ENCODE results near the gene SLC12A5.

The SLC12A5 gene

GRCh38 chr20:46073024-46073423 is 44.0 kb downstream of the SLC12A5 start:
- H3K4me1 ChIP-seq (ENCODE audit: control insufficient read depth in 1 of 2, insufficient read depth in 1 of 2, low read depth in 1 of 2, low read length in 1 of 2): no peaks in the 10 kb centered on the region
- no peaks in the 10 kb centered on the region for H3K27me3 ChIP-seq
- no peak overlapping the region for H3K4me3 ChIP-seq (ENCODE audit: low read depth in 1 of 2, low read length in 1 of 2)
- no peak for TF ChIP-seq CTCF (IDR thresholded peaks at IDR 0.05)
- H3K36me3 ChIP-seq: peaks cover 54% of the 10 kb centered on the region
- no peak overlapping the region for H3K27ac ChIP-seq
- H3K9me3 ChIP-seq: no peaks in the 10 kb centered on the region

GRCh38 chr20:46073443-46073842 is 44.4 kb downstream of the SLC12A5 start:
- Histone ChIP-seq H3K27me3 (no peaks in the 10 kb centered on the region), H3K36me3 (peaks cover 54% of the 10 kb centered on the region), H3K9me3 (no peaks in the 10 kb centered on the region), H3K4me1 (ENCODE audit: control insufficient read depth in 1 of 2, insufficient read depth in 1 of 2, low read depth in 1 of 2, low read length in 1 of 2) (no peaks in the 10 kb centered on the region), H3K27ac (no peak overlapping the region), H3K4me3 (ENCODE audit: low read depth in 1 of 2, low read length in 1 of 2) (no peak overlapping the region)
- TF ChIP-seq CTCF (IDR thresholded peaks at IDR 0.05): no peak

- H3K36me3 ChIP-seq: peaks cover 54% of the 10 kb centered on the region
- H3K27me3 ChIP-seq: no peaks in the 10 kb centered on the region
- no peak for TF ChIP-seq CTCF (IDR thresholded peaks at IDR 0.05)
- H3K4me1 ChIP-seq (ENCODE audit: control insufficient read depth in 1 of 2, insufficient read depth in 1 of 2, low read depth in 1 of 2, low read length in 1 of 2): no peaks in the 10 kb centered on the region
- no peak overlapping the region for H3K27ac ChIP-seq
- no peaks in the 10 kb centered on the region for H3K9me3 ChIP-seq
- H3K4me3 ChIP-seq (ENCODE audit: low read depth in 1 of 2, low read length in 1 of 2): no peak overlapping the region
These were observed 45.0 kb downstream of the SLC12A5 start for GRCh38 chr20:46074006-46074405.

- TF ChIP-seq CTCF (IDR thresholded peaks at IDR 0.05): no peak
These were observed 47.8 kb downstream of the SLC12A5 start for GRCh38 chr20:46076806-46077205.

GRCh38 chr20:46077642-46078305 is 48.8 kb downstream of the SLC12A5 start:
- no peak overlapping the region for H3K27ac ChIP-seq
- H3K27me3 ChIP-seq: no peaks in the 10 kb centered on the region
- no peaks in the 10 kb centered on the region for H3K4me1 ChIP-seq (ENCODE audit: control insufficient read depth in 1 of 2, insufficient read depth in 1 of 2, low read depth in 1 of 2, low read length in 1 of 2)
- TF ChIP-seq CTCF (IDR thresholded peaks at IDR 0.05): no peak
- H3K4me3 ChIP-seq (ENCODE audit: low read depth in 1 of 2, low read length in 1 of 2): no peak overlapping the region
- H3K9me3 ChIP-seq: no peaks in the 10 kb centered on the region
- peaks cover 45% of the 10 kb centered on the region for H3K36me3 ChIP-seq

More at GRCh38 chr20:46076806-46077205, 47.8 kb downstream of the SLC12A5 start:
- H3K9me3 ChIP-seq: no peaks in the 10 kb centered on the region
- no peak overlapping the region for H3K27ac ChIP-seq
- H3K36me3 ChIP-seq: peaks cover 45% of the 10 kb centered on the region
- H3K27me3 ChIP-seq: no peaks in the 10 kb centered on the region
- H3K4me1 ChIP-seq (ENCODE audit: control insufficient read depth in 1 of 2, insufficient read depth in 1 of 2, low read depth in 1 of 2, low read length in 1 of 2): no peaks in the 10 kb centered on the region
- no peak overlapping the region for H3K4me3 ChIP-seq (ENCODE audit: low read depth in 1 of 2, low read length in 1 of 2)

Measured in neutrophil (primary cell).